ENCODE data around the gene DPH1.
"Not testable (repeated sequence)": the region's sequence is repeated elsewhere in the genome, so short reads cannot be mapped to it uniquely, and the experiment has no call there.

DPH1 gene

GRCh38 chr17:2008332-2009126, 21.4 kb upstream of the DPH1 start:
- DNase-seq (ENCODE audit: low read depth) = no peak

GRCh38 chr17:2009737-2010136, 20.2 kb upstream of the DPH1 start:
- DNase-seq (ENCODE audit: low read depth) = no peak

- DNase-seq (ENCODE audit: low read depth) = no peak
These were observed 18.3 kb upstream of the DPH1 start for GRCh38 chr17:2011411-2012371.

GRCh38 chr17:2012499-2012898, 17.5 kb upstream of the DPH1 start:
- DNase-seq (ENCODE audit: low read depth) = no peak

- not testable (repeated sequence) for DNase-seq (ENCODE audit: low read depth)
These were observed 16.5 kb upstream of the DPH1 start for GRCh38 chr17:2013220-2013993.

- DNase-seq (ENCODE audit: low read depth) = no peak
These were observed 16.0 kb upstream of the DPH1 start for GRCh38 chr17:2013994-2014317.

GRCh38 chr17:2015314-2015713, 14.6 kb upstream of the DPH1 start:
- no peak for DNase-seq (ENCODE audit: low read depth)

GRCh38 chr17:2016494-2016893, 13.5 kb upstream of the DPH1 start:
- no peak for DNase-seq (ENCODE audit: low read depth)

- no peak for DNase-seq (ENCODE audit: low read depth)
These were observed 12.5 kb upstream of the DPH1 start for GRCh38 chr17:2017274-2017941.

GRCh38 chr17:2018716-2019510, 11.0 kb upstream of the DPH1 start:
- DNase-seq (ENCODE audit: low read depth) = no peak

- DNase-seq (ENCODE audit: low read depth) = no peak
These were observed 10.2 kb upstream of the DPH1 start for GRCh38 chr17:2019723-2020122.

GRCh38 chr17:2020721-2021120, 9.2 kb upstream of the DPH1 start:
- no peak for DNase-seq (ENCODE audit: low read depth)

GRCh38 chr17:2022647-2023240, 7.2 kb upstream of the DPH1 start:
- DNase-seq (ENCODE audit: low read depth) = no peak

GRCh38 chr17:2023256-2023655, 6.7 kb upstream of the DPH1 start:
- no peak for DNase-seq (ENCODE audit: low read depth)

- no peak for DNase-seq (ENCODE audit: low read depth)
These were observed 6.0 kb upstream of the DPH1 start for GRCh38 chr17:2023692-2024571.

GRCh38 chr17:2024572-2025219, 5.3 kb upstream of the DPH1 start:
- DNase-seq (ENCODE audit: low read depth) = no peak

GRCh38 chr17:2025220-2025621, 4.7 kb upstream of the DPH1 start, which contains the start of gene RTN4RL1:
RTN4RL1 (minus strand) TSS chr17:2025334; CDS start chr17:2024865, 469 bp downstream.
- peak; percentile 30 for DNase-seq (ENCODE audit: low read depth)

- DNase-seq (ENCODE audit: low read depth) = peak; percentile 23
These were observed 4.2 kb upstream of the DPH1 start for GRCh38 chr17:2025622-2026309.
